GM18907 (cell line): ENCODE data around the gene ARNT2.
"Not testable (repeated sequence)": the region's sequence is repeated elsewhere in the genome, so short reads cannot be mapped to it uniquely, and the experiment has no call there.

Source experiments
- ATAC-seq: cut with Tn5 transposase; IDR thresholded peaks from one replicate; pipeline ENCODE4 v1.9.1; 2021; ENCODE audit warnings: mild to moderate bottlenecking, moderate library complexity; ENCODE audit not compliant: unreplicated experiment

Gene ARNT2

DNA sequence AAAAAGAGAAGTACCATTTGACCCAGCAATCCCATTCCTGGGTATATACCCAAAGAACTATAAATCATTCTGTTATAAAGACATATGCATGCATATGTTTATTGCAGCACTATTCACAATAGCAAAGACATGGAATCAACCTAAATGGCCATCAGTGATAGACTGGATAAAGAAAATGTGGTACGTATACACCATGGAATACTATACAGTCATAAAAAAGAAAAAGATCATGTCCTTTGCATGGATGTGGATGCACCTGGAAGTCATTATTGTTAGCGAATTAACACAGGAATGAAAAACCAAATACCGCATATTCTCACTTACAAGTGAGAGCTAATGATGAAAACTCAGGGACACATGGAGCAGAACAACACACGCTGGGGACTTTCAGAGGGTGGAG is 106.8 kb downstream of the ARNT2 start:
- ATAC-seq: not testable (repeated sequence)

GRCh38 chr15:80512726-80513660 is 108.8 kb downstream of the ARNT2 start:
- ATAC-seq: no peak

GRCh38 chr15:80514071-80514780 is 110.0 kb downstream of the ARNT2 start:
- ATAC-seq: no peak

DNA sequence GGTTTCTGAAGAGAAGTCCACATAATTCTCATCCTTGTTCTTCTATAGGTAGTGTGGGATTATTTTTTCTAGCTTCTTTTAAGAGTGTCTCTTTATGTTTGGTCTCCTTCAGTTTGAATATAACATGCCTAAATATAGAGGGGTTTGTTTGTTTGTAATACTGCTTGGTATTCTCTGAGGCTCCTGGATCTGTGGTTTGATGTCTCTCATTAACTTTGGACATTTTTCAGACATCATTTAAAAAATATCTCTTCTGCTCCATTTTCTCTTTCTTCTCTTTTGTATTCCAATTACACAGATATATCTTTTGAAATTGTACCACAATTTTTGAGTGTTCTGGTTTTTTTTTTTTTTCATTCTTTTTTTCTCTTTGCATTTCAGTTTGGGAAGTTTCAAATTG is 113.1 kb downstream of the ARNT2 start:
- no peak for ATAC-seq

DNA sequence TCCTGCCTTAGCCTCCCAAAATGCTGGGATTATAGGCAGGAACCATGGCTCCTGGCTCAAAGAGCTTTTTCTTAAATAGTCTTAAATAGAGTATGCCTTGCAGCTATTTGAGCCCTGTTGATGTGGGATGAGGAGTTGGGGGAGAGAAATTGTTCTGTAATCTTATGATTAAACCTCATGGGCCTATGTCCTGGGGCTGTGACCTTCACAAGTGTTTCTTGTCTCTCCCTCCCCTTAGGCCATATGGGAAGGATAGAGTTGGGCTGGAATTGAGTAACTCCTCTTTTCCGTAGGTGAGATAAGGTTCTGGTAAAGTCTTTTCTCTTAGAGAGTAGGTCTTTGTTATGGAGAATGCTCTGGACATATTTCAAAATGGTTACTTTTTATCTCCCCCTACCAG is 114.3 kb downstream of the ARNT2 start:
- no peak for ATAC-seq

GRCh38 chr15:80523746-80524145 is 119.6 kb downstream of the ARNT2 start:
- ATAC-seq: no peak

- no peak for ATAC-seq
These were observed 121.7 kb downstream of the ARNT2 start for GRCh38 chr15:80525853-80526252.

GRCh38 chr15:80526556-80527340 is 122.6 kb downstream of the ARNT2 start:
- ATAC-seq: no peak

DNA sequence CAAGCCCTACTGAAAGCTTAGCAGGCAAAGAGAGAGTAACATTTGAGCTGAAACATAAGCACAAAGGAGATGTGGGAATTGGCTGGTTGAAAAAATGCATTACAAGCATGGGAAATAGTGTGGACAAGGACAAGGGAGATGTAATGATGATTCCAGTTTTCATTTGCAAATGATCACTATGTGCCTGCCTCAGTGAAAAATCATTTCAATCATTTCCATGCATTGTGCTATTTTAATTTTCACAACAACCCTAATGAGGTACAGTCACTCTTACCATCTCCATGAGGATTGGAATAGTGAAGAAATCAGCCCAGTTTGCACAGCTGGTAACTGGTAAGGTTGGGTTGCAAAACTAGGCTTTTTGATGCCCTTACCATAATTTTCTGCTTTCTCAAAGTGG is 123.2 kb downstream of the ARNT2 start:
- ATAC-seq: no peak

- ATAC-seq: no peak
These were observed 123.8 kb downstream of the ARNT2 start for GRCh38 chr15:80527961-80528360.

DNA sequence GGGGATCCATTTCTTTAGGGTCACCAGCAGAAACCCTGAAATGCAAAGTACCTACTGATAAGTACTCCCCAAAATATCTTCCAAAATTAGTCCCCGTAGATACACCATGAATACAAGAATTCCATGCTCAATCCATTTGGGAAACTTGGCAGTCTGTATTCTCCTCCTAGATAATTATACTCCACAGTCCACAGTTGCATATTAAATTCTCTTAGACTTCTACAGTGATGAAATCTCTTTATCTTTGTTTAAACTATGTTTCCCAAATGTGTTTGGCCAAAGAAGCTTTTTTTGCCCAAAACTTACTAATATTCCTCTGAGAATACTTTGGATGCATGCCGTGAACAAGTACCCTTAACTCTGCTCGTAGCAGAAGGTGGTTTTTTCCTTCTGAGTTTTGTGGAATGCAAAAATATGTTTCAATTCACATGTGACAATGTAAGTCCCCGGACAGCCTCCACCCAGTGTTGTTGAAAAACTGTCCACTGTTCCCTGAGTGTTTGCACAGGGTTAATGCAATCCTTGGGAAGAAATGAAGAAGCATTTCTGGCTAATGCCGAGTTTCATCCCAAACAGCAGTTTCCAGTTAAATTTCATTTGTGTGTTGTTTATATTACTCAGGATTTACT is 126.7 kb downstream of the ARNT2 start:
- ATAC-seq: no peak

GRCh38 chr15:80531388-80531787 is 127.2 kb downstream of the ARNT2 start:
- ATAC-seq: no peak

- no peak for ATAC-seq
These were observed 127.6 kb downstream of the ARNT2 start for GRCh38 chr15:80531796-80532195.

DNA sequence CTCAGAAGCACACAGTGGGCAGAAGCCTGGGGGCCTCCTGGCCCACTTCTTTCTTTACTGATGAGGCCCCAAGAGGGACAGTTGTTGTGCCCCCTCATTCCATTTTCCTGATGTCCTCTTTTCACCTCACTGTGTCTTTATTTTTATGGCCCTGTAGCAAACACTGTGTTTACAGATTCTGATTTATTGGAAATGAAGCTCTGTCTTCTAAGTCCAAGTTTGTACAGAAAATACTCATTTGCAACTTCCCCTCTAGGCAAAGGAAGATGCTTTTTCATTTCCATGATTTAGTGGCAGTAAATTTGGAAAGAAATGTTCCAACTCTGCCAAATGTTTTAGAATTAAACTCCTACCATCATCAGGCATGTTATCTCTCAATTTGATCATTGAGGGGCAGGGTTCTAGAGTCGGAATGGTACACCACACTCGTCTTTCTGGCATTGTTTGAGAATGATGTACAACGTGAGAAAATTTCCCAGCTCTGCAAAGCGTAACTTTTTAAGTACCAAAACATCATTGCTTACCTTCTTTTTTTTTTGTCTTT is 129.7 kb downstream of the ARNT2 start:
- no peak for ATAC-seq

DNA sequence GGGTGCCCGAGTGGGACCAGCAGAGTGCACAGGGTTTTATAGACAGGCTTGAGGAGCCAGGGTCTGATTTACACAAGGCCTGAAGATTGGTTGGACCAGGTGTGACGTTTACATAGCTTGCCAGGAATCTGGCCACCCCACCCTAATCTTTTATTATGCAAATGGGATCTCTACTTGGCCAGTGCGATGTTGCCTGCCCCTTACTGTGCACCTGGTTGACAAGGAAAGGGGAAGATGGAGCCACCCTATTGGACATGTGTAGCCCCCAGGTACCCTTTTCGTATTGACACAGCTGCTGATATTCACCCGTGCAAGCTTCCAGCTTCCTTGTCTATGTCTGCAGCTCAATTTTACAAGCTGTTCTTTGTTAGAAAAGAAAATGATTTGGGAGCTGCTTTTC is 132.0 kb downstream of the ARNT2 start:
- ATAC-seq: no peak

GRCh38 chr15:80536716-80537115 is 132.5 kb downstream of the ARNT2 start:
- no peak for ATAC-seq

DNA sequence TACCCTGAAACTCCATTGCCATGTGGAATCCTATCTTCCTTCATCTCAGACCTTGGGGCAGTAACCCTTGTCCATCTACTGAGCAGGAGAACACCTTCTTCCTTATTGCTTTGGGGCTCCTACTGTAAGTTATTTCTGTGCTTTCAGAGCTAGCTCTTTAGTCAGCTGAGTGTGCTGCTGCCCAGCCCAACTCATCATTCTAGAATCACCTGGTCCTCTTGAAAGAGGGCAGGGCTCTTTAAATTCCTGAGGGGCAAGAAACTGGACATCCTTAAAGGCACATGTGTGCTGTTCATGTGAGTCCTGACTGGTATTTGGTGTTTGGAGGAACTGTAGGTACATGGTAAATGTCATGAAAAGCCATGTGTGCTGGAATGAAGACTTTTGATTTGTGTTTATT is 140.9 kb downstream of the ARNT2 start:
- ATAC-seq: no peak

GRCh38 chr15:80547264-80547663 is 143.1 kb downstream of the ARNT2 start:
- no peak for ATAC-seq

GRCh38 chr15:80549191-80549590 is 145.0 kb downstream of the ARNT2 start:
- ATAC-seq: no peak

GRCh38 chr15:80549654-80550053 is 145.5 kb downstream of the ARNT2 start:
- ATAC-seq: no peak
